ENCODE measurements around the gene FAM76A. TPM values are rescaled to one million over a fixed set of nuclear protein-coding genes. Genes with fewer than 3 reads are reported as not detected.

The FAM76A gene
- total RNA-seq, 4 donors from 2014 or later = 17.4 to 30.0 (median 20.0) TPM

DNA sequence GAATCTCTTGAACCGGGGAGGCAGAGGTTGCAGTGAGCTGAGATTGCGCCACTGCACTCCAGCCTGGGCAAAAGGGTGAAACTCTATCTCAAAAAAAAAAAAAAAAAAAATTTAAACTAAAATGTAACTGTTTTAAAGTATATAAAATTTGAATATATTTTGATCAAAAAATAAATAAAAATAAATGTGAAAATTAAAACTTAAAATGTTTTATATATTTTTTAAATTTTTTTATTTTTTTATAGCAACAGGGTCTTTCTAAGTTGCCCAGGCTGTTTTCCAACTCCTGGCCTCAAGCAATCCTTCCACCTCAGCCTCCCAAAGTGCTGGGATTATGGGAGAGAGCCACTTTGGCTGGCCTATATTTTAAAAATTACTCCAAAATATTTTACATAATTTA, 15.2 kb upstream of the FAM76A start:
- no peak for ATAC-seq (ENCODE audit: low FRiP score)
- TF ChIP-seq, protein P1, sequence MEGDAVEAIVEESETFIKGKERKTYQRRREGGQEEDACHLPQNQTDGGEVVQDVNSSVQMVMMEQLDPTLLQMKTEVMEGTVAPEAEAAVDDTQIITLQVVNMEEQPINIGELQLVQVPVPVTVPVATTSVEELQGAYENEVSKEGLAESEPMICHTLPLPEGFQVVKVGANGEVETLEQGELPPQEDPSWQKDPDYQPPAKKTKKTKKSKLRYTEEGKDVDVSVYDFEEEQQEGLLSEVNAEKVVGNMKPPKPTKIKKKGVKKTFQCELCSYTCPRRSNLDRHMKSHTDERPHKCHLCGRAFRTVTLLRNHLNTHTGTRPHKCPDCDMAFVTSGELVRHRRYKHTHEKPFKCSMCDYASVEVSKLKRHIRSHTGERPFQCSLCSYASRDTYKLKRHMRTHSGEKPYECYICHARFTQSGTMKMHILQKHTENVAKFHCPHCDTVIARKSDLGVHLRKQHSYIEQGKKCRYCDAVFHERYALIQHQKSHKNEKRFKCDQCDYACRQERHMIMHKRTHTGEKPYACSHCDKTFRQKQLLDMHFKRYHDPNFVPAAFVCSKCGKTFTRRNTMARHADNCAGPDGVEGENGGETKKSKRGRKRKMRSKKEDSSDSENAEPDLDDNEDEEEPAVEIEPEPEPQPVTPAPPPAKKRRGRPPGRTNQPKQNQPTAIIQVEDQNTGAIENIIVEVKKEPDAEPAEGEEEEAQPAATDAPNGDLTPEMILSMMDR (IDR thresholded peaks at IDR 0.05) = no peak
- no peak for DNase-seq (ENCODE audit: low spot score)

- ATAC-seq (ENCODE audit: low FRiP score) (no peak), DNase-seq (ENCODE audit: low spot score) (no peak)
- TF ChIP-seq, protein P1 (IDR thresholded peaks at IDR 0.05) = no peak
Measured at GRCh38 chr1:27713139-27713725, 12.5 kb upstream of the FAM76A start.

GRCh38 chr1:27713869-27714513, 11.8 kb upstream of the FAM76A start:
- DNase-seq (ENCODE audit: low spot score) = no peak
- no peak for ATAC-seq (ENCODE audit: low FRiP score)
- TF ChIP-seq, protein P1 (IDR thresholded peaks at IDR 0.05) = no peak

GRCh38 chr1:27716262-27716895, 9.4 kb upstream of the FAM76A start:
- TF ChIP-seq, protein P1 (IDR thresholded peaks at IDR 0.05) = no peak
- DNase-seq (ENCODE audit: low spot score) (no peak), ATAC-seq (ENCODE audit: low FRiP score) (no peak)

- TF ChIP-seq, protein P1 (IDR thresholded peaks at IDR 0.05) = no peak
- DNase-seq (ENCODE audit: low spot score) (no peak), ATAC-seq (ENCODE audit: low FRiP score) (no peak)
Measured at GRCh38 chr1:27719286-27720251, 6.2 kb upstream of the FAM76A start.

- DNase-seq (ENCODE audit: low spot score) (no peak), ATAC-seq (ENCODE audit: low FRiP score) (no peak)
- TF ChIP-seq, protein P1 (IDR thresholded peaks at IDR 0.05) = no peak
Measured at GRCh38 chr1:27724961-27725373, 794 bp upstream of the FAM76A start.

All from omental fat pad (tissue), 4 donors.